GM20431 (cell line): ENCODE data around the gene KCNQ5.
"Not testable (repeated sequence)": the region's sequence is repeated elsewhere in the genome, so short reads cannot be mapped to it uniquely, and the experiment has no call there.

Experiments used
- in situ Hi-C: fragments of 300-500 bp; cut with MseI, MboI; formaldehyde crosslinking; loops from one replicate; pipeline ENCODE4 v1.15.0; 2020; ENCODE audit warnings: low sequenced_read_pairs; ENCODE audit not compliant: unreplicated experiment

Gene KCNQ5

DNA sequence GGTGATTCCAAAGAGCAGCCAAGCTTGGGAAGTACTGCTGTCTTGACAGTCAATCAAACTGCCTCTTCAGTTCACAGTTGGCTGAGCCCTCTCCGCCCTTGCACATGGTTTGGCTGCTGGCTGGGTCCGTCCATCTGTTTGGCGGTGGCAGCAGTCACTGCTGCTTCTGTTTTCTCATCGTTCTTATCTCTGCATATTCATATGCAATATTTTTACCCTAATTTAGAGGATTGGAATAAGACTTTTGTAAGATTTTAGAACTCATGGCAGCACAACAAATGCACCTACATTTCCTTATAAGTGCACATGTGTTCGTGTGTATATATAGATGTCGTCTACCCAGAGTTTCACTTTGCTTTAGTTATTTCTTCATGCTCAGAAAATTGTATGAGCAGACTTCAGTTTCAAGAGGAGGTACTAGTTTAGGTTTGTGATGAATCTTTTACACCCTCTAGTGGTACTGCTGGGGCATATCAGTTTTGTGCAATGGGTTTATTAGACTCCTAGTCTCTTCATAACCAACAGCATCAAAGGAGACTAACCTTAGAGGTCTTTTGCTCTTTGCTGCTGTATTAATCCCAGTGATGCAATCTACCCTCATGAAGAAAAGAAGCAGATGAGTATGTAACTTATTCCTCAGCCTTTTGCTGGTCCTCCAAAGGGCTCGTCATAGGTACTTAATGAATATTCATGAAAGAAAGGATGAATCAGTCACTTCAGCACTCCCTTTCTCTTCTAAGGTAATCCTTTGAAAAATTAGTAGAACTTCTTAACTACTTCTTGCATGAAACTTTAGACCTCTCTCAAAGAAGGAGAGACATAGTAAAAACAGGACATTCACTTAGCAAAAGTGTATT, 559.1 kb downstream of the KCNQ5 start:
- in situ Hi-C loops: loop anchor here (25.0 kb wide), 1 partner anchor 769 kb away; no protein-coding TSS in a partner anchor

GRCh38 chr6:73182021-73182607, 560.2 kb downstream of the KCNQ5 start:
- in situ Hi-C loops: loop anchor here (25.0 kb wide), 1 partner anchor 770 kb away; no protein-coding TSS in a partner anchor

GRCh38 chr6:73193302-73193701, 571.4 kb downstream of the KCNQ5 start:
- in situ Hi-C loops: loop anchor here (25.0 kb wide), 1 partner anchor 781 kb away; no protein-coding TSS in a partner anchor

GRCh38 chr6:73194744-73195143, 572.9 kb downstream of the KCNQ5 start:
- in situ Hi-C loops: loop anchor here (25.0 kb wide), 1 partner anchor 782 kb away; no protein-coding TSS in a partner anchor

DNA sequence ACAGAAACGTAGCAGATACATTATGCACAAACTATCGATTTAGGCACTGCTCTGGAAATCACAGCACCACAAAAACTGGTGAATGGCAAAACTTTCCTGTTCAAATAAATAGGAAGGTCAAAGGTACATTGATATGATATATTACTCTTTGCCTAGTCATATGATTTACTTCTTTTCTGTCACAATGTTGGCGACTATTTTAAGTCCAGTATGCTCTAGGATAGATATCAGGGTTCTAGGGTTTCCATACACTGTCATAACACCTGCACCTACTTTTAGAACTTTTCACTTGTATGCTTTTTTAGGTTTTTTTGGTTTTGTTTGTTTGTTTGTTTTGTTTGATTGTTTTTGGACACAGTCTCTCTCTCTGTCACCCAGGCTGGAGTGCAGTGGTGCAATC, 578.4 kb downstream of the KCNQ5 start:
- in situ Hi-C loops: no loop called here

DNA sequence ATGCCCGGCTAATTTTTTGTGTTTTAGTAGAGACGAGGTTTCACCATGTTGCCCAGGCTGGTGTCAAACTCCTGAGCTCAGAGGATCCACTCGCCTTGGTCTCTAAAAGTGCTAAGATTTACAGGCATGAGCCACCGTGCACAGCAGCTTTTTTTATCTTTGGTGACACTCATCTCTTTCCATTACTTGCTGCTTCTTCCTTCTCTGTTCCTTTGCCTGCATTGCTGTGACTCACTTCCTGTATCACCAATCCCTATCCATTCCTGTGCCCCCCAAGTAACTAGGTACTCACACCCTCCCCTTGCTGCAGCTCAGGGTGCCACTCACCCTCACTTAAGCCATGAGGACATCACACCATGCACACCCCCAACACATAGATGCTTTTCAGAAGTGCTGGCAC, 578.9 kb downstream of the KCNQ5 start:
- in situ Hi-C loops: no loop called here

GRCh38 chr6:73203098-73203497, 581.2 kb downstream of the KCNQ5 start:
- in situ Hi-C loops: no loop called here

DNA sequence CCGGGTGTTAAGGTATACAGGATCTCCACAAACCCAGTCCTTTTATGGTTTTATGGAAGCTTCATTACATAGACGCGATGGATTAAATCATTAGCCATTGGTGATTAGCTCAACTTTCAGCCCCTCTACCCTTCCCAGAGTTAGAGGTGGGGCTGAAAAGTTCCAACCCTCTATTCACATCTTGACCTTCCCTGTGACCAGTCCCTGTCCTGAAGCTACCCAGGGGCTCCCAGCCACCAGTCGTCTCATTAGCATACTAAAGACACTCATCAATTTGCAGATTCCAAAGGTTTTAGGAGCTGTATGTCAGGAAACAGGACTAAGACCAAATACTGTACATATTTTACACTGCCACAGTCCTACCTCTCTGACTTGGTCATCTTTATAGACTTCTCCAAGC, 582.4 kb downstream of the KCNQ5 start:
- in situ Hi-C loops: no loop called here

GRCh38 chr6:73207221-73207837, 585.5 kb downstream of the KCNQ5 start:
- in situ Hi-C loops: no loop called here

DNA sequence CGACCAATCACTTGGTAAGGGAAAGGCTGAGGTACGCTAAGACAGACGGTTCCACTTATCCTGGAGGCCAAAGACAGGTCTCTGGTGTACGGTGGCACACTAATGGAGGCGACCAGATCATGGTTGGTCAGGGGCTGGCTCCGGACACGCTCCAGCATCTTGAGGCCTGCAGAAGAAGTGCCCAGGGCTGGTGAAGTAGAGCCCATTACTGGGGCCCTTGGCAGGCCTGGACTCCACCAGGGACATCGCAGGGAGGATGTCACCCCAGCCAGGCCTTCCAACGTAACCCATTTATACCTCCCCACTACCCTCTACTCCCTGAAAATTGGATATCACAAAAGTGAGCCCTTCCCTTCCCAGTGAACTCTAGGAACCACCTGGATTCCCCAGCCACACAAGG, 587.3 kb downstream of the KCNQ5 start:
- in situ Hi-C loops: no loop called here

DNA sequence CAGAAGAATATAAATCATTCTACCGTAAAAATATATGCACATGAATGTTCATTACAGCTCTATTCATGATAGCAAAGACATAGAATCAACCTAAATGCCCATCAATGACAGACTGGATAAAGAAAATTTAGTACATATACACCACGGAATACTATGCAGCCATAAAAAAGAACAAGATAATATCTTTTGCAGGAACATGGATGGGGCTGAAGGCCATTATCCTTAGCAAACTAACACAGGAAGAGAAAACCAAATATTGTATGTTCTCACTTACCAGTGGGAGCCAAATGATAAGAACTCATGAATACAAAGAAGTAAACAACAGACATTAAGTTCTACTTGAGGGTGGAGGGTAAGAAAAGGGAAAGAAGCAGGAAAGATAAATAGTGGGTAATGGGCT, 595.0 kb downstream of the KCNQ5 start:
- in situ Hi-C loops: no loop called here

- in situ Hi-C loops: no loop called here
Measured at GRCh38 chr6:73225396-73225795, 603.5 kb downstream of the KCNQ5 start, which contains the start of gene KHDC1L. KHDC1L (minus strand) TSS chr6:73225496; CDS start chr6:73225408, 88 bp downstream.

- in situ Hi-C loops: no loop called here
Measured at GRCh38 chr6:73227606-73228255, 605.9 kb downstream of the KCNQ5 start.

DNA sequence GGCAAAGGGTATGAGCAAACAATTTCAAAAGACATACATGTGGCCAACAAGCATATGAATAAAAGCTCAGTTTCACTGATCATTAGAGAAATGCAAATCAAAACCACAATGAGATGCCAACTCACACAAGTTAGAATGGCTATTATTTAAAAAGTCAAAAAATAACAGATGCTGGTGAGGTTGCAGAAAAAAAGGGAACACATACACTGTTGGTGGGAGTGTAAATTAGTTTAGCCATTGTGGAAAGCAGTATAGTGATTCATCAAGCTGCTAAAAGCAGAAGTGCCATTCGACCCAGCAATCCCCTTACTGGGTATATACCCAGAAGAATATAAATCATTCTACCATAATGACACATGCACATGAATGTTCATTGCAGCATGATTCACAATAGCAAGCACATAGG, 610.1 kb downstream of the KCNQ5 start:
- in situ Hi-C loops: no loop called here

DNA sequence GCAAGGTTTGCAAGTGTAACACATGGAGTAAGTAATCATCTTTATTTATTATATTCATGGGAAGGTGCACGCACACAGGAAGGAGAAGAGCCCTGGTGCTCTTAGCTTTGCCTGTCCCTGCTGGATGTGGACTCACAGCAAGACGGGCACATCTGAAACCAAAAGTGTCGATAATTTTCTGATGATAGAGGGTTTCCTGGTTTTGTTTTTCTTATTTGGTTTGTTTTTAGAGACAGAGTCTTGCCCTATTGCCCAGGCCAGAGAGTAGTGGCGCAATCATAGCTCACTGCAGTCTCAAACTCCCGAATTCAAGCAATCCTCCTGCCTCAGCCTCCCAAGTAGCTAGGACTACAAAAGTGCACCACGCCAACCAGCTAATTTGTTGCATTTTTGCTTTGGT, 611.2 kb downstream of the KCNQ5 start:
- in situ Hi-C loops: no loop called here

DNA sequence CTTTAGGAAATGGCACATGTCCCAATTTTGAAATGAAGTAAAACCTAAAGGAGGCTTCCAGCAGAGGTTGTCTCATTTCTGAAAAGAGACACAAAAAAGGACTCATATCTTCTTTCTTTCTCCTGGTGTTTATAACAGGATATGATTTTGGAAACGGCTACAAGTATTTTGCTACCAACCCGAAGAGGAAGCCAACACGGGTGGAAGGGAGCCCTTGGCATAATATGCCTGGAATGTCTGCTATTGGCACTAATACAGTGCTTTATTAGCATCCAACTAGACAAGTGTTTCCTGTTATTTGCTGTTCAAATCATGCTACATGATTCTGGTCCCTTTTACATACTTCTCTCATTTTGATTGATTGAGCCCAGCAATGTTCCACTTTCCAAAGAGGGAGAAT, 612.1 kb downstream of the KCNQ5 start:
- in situ Hi-C loops: not testable (repeated sequence)

GRCh38 chr6:73234733-73235132, 612.9 kb downstream of the KCNQ5 start:
- in situ Hi-C loops: no loop called here

GRCh38 chr6:73236144-73236750, 614.4 kb downstream of the KCNQ5 start:
- in situ Hi-C loops: no loop called here

- in situ Hi-C loops: no loop called here
Measured at GRCh38 chr6:73240730-73241129, 618.9 kb downstream of the KCNQ5 start.

DNA sequence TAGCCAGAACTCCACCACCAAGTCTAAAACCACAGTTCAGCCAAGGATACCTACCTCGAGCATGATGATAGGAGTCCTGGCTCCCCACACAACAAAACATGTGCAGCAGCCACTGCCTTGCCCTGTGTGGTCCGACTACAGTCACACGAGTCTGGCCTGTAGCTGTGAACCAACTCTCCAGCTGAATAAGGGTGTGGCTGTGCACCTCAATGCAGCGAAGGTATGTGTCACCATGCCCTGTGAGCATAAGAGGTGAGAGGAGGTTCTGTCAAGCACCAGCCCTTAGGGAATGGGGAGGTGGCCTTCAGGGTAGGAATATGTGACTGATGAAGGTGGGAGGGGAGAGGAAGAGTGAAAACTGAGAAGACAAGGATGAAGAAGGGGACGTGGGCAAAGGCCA, 620.1 kb downstream of the KCNQ5 start:
- in situ Hi-C loops: no loop called here
